Measurements from ENCODE around the gene GNAI2.

DNA sequence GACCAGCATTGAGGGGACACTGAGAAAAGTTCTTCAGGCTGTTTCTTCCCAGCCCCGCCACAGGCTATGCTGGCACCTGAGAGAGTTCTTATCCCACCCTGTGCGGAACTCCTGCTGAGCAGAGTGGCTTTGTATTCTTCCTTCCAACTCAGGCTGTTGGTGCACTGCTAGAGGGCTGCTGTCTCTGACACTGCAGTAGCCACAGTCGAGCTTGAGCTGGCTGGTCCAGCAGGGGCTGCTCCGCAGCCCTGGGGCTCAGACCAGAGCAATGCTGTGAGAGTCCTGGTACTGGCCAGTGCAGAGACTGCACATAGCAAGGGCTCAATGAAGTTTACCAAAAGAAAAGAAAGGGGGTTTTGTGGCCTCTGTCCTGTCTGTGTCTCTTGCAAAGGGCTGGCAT is 3.6 kb downstream of the GNAI2 start:
- TF ChIP-seq, protein P1, sequence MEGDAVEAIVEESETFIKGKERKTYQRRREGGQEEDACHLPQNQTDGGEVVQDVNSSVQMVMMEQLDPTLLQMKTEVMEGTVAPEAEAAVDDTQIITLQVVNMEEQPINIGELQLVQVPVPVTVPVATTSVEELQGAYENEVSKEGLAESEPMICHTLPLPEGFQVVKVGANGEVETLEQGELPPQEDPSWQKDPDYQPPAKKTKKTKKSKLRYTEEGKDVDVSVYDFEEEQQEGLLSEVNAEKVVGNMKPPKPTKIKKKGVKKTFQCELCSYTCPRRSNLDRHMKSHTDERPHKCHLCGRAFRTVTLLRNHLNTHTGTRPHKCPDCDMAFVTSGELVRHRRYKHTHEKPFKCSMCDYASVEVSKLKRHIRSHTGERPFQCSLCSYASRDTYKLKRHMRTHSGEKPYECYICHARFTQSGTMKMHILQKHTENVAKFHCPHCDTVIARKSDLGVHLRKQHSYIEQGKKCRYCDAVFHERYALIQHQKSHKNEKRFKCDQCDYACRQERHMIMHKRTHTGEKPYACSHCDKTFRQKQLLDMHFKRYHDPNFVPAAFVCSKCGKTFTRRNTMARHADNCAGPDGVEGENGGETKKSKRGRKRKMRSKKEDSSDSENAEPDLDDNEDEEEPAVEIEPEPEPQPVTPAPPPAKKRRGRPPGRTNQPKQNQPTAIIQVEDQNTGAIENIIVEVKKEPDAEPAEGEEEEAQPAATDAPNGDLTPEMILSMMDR (IDR thresholded peaks at IDR 0.05; ENCODE audit: low read depth, low read length, poor library complexity, severe bottlenecking), result no peak
- TF ChIP-seq EZH2phosphoT487 (IDR thresholded peaks at IDR 0.05; ENCODE audit: borderline replicate concordance, low read length), result no peak
